Femur (tissue), 1 donor: ENCODE measurements around the gene MLKL.
"Not testable (repeated sequence)": the region's sequence is repeated elsewhere in the genome, so short reads cannot be mapped to it uniquely, and the experiment has no call there.

ENCODE experiments used
- DNase-seq: peaks from one replicate; pipeline ENCODE4 v3.0.0-alpha.2; 2017

The MLKL gene

DNA sequence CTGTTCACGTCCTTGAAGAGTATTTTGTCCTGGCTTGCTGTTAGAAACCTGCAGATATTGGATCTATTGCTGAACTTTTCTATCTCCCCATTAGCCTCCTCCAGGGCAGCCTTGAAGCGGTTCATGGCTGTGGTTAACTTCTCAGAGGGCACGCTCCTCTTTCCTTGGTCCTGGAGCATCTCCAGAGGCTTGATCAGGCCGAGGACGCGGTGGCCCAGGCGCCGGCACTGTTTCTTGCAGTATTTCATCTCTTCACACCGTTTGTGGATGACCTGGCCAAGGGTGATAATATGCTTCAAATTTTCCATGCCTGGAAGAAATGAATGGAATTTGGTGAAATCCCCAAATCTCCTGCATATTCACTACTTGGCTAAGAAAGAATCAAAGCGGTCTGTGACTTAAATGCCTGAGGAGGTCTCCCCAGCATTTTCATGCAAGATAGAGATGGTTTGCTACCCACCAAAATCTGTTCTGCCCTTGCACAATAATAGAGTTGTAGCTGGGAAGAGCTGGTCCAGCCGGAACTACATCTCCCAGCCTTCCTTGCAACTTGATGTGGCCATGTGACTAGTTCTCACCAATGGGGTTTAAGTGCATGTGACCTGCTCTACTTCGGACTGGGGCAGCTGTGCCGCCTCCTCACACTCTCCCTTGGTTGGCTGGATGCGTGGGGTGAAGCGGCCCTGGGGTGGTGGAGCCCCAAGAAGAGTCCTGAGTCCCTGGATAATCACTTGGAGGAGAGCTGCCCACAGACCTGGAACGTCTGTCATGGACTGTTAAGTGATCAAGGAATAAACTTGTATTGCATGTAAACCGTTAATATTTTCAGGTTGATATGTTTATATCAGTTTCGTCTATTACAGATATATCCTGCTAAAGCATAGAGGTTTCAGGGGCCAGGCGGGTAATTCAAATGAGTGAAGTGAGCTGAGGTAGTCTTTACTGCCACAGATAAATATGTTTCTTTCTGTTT is 4.9 kb downstream of the MLKL start:
- peak; percentile 81 for DNase-seq

DNA sequence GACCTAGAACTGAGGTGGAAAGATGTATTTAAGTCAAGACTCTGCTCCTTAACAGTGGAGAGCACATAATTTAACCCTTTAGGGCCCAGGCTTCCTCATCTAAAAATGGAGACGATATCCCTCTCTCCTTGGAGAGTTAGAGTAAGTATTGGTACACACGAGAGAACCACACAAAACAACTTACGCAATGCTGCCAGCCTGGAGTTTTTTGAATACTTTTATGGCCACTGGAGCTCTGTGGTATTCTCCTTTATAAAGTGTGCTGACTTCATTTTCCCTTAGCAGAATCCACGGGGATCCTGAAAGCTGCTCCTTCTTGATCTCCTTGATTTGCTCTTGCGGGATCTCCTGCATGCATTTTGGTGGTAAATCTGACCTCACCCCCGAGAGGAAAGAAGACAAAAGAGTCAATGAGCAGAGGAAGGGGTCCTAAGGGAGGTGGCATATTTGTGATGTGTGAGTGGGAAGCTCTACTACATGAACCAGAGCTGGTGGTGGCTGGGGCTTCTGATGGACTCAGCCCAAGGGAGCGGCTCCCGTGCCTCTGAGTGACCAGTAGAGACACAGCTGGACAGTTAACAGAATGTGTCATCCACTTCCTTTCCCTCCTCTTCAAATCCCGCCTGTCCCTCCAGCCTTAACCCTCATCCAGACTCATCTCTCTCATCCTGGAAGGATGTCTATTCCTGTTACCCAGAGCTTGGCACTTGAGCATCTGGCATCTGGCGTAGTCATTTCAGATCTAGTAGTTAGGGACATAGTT is 9.4 kb downstream of the MLKL start:
- no peak for DNase-seq

DNA sequence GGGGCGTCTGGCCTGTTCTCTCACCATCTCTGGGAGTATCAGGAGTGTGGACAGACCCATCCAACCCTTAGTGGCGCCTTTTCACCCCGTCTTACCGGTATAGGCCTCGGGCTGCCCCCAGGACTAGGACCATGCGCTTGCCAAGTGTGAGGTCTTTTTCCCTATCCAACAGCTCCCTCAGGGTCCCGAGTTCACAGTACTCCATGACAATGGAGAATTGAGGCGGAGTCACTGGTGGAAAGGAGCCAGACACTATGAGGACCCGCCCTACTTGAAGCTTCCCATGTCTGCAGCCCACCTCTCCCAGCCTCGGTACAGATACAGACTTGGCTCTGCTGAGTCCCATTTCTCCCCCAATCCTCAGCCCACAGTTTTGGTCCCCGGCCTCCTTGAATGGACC is 18.1 kb downstream of the MLKL start:
- no peak for DNase-seq

DNA sequence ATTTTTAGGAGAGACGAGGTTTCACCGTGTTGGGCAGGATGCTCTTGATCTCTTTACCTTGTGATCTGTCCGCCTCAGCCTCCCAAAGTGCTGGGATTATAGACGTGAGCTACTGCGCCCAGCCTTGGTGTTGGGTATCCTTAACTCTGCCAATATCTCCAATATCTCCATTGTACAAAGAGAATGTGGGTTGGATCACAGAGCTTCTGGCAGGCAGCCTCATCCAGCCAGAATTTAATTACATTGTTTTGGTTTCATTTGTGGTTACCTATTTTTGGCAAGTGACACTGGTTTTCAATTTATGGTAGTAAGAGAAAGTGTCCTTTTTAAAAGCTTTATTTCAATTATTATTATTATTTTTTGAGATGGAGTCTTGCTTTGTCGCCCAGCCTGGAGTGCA is 20.0 kb downstream of the MLKL start:
- no peak for DNase-seq

DNA sequence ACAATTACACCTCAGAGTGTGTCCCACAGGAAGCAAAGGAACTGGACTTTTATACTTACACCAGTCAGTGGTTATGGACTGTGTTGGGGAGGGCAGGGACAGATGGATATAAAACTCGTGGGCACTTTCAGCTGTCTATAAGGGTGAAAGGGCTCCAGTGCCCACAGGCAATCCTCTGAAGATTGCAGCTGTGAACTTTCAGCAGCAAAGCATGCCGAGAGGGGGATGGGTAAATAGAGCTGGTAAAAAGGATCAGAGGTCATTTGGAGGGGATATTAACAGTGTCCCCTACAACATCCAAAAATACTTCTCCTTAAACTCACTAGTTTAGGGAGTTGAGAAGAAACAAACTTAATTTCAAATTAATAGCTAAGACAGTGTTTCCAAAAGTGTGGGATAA is 20.7 kb downstream of the MLKL start:
- no peak for DNase-seq

DNA sequence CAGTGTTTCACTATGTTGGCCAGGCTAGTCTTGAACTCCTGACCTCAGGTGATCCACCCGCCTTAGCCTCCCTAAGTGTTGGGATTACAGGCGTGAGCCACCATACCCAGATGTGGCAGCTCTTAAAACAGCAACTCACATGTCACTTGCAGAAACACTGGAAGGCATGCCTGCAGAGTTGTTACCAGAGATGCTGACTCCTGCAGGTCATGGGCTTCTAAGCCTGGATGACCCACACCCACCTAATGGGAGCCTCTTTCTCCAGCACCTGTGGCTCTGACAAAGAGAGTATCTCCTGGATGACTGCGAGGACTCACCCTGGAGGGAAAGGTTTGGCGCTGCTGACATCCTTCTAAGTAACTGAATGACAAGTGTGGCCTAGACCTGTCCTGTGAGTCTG is 22.8 kb downstream of the MLKL start:
- DNase-seq: no peak

DNA sequence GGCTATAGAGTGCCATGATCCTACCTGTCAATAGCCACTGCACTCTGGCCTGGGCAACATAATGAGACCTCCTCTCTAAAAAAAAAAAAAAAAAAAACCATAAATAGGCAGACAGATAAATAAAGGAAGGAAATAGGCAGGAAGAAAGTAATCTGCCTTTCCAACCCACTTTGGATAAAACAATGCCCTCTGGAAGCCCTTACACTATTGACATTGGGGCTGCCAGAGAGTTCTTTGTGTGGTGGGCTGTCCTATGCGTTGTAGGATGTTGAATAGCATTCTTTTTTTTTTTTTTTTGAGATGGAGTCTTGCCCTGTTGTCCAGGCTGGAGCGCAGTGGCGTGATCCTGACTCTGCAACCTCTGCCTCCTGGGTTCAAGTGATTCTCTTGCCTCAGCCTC is 26.8 kb downstream of the MLKL start:
- no peak for DNase-seq

DNA sequence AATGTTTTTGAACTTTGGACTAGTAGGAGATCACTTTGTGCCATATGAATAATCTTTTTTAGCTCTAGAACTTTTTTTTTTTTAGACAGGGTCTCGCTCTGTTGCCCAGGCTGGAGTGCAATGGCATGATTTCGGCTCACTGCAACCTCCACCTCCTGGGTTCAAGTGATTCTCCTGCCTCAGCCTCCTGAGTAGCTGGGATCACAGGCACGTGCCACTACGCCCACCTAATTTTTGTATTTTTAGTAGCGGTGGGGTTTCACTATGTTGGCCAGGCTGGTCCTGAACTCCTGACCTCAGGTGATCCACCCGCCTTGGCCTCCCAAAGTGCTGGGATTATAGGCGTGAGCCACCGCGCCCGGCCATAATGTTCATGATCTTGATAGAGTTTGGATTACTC is 31.8 kb downstream of the MLKL start:
- not testable (repeated sequence) for DNase-seq

DNA sequence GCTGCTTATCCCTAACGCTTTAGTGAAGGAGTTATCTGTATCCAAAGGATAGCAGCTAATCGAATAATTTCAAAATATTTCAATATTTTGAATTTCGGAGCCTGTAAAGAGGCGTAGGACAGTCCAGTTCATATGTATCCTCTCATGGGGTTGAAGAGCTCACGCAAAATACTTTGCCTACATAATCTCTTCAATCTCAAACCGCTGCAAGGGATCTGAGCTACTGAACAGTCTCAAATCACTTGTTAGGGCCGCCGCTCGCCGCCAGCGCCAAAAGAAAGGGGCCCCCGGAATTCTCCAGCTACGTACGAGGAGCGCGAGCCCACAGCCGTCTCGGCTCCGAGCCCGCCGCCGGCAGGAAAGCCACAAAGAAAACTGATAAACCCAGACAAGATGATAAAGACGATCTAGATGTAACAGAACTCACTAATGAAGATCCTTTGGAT is 33.4 kb downstream of the MLKL start:
- peak; percentile 54 for DNase-seq

DNA sequence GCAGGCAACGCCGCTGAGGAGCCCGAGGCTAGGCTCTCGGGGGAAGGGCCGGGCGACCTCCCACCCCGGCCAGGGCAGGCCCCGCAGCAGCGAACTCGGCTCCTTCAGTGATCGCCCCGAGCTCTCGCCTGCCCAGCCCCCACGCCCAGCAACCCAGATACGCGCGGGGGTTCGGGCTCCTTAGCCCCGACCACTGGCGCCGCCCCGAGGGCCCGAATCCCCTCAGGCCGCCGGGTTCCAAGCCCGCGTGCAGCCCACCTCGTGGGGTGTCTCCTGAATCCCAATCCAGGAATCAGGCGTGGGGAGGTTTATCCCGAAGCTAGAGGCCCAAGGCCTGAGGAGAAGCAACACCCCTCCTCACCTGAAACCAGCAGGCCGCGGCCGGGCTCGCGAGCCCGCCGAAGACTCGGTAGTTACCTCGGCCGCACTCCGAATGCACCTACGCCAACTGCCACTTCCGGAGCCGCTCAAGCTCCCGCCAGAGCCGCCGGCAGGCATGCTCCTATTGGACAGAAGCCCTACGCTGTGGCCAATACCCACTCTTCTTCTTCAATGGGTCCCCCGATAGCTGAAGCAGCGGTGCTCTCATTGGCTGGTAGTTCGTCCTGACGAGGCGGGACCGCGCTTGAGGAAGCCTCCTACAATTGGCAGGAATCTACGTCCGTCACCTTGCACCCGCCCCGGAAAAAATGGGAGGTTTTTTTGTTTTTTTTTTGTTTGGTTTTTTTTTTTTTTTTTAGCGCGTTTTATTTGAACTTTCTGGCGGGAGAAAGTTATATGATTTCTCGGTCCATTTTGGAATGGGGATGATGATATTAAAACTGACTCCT is 34.0 kb downstream of the MLKL start, which contains the start of gene RFWD3:
Gene RFWD3, minus strand, starts transcription at position 453 of the 830 bp plus-strand sequence. CDS start 5,428 bp downstream, outside the sequence.
- DNase-seq: peak; percentile 98

DNA sequence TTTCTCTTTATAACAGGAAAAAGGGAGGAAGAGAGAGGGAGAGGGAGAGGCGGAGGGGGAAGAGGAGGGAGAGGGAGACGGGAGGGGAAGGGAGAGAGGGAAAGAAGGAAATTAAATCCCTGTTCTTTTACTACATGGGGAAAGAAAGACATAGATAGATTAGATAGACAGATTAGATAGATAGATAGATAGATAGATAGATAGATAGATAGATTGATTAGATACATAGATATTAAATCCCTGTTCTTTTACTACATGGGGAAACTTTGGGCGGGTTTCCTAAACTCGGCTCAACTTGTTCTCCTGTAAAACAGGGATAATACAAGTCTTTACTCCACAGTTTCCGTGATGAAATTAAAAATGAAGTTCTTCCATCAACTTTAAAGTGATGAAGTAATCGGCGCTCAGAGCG is 34.6 kb downstream of the MLKL start:
- no peak for DNase-seq

DNA sequence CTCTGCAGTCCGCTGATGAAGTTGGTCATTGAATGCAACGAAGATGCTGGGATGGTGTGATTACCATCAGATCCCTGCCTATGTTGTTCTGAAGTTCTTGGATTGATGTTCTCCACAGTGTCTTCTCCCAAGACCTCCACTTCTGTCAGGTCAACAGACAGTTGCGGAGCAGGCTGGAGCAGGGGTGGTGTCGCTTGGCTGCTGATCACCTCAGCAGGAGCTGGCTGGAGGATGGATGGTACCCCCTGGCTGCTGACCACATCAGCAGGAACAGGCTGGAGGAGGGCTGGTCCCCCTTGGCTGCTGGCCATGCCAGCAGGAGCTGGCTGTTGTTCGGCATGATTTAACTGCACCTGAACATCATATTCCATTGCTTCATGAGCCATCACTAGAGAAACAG is 39.6 kb downstream of the MLKL start:
- no peak for DNase-seq

DNA sequence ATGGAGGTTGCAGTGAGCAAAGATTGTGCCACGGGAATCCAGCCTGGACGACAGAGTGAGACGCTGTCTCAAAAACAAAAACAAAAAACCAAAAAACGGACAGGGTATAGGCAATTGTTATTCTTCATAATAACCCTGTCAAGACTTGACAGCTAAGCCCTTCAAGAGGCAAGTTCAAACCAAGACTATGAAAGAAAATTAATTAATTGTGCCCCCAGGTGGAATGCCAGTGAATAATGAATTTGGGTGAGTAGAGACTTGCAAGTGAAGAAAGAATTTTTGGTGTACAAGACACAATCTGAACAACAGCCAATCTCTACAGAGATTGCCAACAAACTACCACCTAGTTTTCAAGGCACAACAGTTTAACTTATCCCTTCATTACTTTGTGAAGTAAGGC is 40.3 kb downstream of the MLKL start:
- DNase-seq: no peak

DNA sequence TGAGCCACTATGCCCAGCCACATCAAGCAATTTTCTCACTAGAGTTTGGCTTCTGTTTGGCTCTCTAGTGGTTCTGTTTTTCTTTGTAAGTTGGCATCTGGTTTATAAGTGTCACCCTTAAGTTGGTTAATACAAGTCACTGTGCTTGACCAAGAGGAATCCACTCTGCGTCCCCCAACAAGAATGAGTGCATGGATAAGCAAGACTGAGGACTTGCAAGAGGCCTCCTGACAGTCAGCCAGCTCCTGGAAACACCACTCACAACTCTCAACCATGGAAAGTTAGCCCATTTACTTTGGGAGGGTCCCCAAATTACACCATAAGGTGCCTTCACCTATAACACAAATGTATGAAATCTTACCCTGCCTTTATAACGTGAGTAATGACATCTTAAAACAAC is 41.6 kb downstream of the MLKL start:
- DNase-seq: no peak

DNA sequence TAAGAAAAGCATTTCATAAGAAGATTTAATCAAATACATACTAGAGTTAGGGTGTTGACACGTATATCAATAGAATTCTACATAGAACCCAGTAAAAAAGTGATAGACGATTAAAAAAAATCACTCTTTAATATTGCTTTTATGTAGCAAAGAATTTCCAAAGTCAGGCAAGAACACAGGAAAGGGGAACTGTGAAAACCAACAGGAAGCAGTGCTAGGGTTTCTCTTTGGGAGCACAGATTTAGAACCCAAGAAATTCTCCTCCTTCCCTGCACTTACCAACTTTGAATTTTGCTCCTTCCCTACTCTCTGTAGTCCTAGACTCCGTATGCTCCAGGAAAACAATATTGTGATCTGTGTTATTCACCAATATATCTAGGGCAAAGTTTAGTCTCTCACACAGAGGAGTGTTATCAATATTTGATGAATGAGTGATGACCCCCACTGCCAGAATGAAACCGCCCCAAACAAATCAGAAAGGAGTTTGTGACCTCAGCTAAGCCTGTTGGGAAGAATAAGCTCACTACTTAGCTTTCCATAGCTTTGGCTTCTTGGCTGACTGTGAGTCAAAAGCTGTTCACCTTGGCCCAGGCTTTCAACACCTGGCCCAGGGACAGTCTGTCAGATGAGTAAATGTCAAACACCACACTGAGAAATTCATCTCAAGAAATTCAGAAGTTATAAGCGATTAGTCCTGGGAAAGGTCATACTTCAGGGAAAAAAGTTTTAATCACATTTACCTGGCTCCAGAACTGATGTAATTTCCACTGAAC is 42.6 kb downstream of the MLKL start:
- no peak for DNase-seq

DNA sequence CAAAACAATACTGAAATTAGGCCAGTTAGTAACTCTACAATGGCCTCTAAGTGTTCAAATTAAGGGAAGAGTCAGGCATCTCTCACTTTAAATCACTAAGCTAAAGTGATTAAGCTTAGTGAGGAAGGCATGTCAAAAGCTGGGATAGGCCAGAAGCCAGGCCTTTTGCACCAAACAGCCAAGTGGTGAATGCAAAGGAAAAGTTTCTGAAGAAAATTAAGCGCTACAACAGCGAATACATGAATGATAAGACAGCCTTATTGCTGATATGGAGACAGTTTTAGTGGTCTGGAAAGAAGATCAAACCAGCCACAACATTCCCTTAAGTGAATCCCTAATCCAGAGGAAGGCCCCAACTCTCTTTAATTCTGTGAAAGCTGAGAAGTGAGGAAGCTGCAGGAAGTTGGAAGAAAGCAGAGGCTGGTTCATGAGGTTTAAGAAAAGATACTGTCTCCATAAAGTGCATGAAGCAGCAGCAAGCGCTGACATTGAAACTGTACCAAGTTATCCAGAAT is 46.1 kb downstream of the MLKL start:
- DNase-seq: no peak

DNA sequence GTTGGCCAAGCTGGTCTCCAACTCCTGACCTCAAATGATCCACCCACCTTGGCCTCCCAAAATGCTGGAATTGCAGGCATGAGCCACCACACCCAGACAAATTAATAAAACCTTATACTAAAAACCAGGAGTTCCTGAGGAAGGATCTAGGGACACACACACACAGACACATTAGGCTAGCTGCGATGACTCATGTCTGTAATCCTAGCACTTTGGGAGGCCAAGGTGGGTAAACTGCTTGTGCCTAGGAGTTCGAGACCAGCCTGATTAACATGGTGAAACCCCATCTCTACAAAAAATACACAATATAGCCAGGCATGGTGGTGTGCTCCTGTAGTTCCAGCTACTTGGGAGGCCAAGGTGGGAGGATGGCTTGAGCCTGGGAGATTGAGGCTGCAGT is 47.8 kb downstream of the MLKL start:
- DNase-seq: not testable (repeated sequence)

DNA sequence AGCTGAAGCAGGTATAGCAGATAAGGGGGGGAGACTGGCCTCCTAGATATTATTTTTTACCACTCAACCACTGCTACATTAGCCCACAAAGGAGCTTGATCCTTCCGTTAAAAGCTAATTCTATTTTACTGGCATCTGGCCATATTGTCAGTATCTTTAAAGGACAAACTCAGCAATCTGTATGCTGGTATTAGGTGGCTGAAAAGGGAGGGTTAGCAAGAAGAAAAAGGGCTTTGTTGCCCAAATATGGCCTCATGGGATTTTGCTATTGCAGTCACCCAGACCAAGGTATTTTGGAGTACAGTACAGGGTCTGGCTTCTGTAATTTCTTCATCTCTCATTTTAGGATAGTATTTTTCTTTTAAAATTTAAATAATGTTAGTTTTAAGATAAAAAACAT is 48.4 kb downstream of the MLKL start:
- DNase-seq: no peak

DNA sequence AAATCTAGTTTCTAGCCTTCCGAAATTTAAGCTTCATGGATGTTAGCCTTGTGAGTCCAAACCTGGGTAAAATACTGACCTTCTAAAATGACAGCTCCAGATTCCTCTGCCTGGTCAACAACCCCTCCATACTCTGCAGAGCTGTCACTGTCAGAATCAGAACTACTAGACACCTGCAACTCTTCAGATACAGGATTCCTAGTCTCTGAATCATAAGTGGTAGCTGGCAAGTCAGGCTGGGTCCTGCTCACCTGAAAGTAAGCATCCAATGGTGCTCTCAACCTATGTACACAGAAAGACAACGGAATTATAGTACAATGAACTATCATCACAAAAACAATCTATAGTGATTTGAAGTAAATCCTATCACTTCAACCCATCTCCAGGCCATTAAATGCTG is 48.8 kb downstream of the MLKL start:
- no peak for DNase-seq

DNA sequence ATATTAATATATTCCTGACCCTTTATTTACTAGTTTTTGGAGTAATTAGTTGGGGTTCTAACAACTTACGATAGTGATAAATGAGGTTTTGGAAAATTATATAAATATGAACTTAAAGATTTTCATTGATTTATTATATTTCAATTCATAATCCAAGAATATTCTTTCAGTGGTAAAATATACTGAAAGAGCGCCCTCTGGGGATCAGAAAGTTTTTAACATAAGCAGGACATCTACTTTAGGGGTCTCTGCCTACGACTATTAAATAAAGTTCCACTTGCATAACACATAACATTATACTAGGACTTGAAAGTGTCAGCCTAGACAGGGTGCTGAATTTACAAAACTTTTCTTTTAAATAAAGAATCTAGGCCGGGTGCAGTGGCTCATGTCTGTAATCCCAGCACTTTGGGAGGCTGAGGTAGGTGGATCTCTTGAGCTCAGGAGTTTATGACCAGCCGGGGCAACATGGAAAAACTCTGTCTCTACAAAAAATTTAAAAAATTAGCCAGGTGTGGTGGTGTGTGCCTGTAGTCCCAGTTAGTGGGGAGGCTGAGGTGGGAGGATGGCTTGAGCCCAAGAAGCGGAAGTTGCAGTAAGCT is 49.6 kb downstream of the MLKL start:
- no peak for DNase-seq

DNA sequence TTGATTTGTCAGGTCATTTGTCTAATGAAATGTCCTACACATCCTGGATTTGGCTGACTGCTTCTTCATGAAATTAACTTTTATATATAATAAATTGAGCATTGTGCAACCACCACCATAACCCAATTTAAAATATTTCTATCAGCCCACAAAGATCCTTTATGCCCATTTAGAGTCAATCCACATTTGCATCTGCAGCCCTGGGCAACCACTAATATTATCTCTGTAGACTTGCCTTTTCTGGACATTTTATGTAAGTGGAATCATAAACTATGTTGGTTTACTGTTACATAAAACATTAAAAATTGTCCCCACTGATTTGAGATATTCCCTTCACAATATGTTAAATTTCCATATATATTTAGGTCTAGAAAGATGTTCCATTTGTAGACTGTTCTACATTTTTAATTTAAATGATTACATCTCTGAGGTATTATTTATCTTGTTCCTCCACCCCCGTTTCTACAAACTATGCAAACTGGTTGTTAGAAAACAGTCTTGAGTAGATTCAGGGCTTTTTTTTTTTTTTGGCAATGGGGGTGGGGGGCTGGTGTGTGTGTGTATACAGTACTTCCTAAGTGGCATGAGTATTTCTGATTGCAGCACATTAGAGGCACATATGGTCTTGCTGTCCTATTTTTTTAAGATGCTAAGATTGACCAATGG is 50.7 kb downstream of the MLKL start:
- DNase-seq: no peak
